Dermis blood vessel endothelial cell (primary cell): ENCODE measurements around the gene TP53BP1. TPM values are rescaled to one million over a fixed set of nuclear protein-coding genes. Genes with fewer than 3 reads are reported as not detected.
A peak's percentile ranks its signal among the peaks of the same experiment; 100 is the strongest.
"Not testable (repeated sequence)": the region's sequence is repeated elsewhere in the genome, so short reads cannot be mapped to it uniquely, and the experiment has no call there.

Experiments used
- DNase-seq: peaks from one replicate; pipeline ENCODE4 v3.0.0; 2010
- total RNA-seq: library from RNA; depleted of rRNA; stranded (reverse); fragments of >200 nt; gene quantifications from 2 replicates; pipeline ENCODE4 v1.2.3, GENCODE V29; 2014

The TP53BP1 gene
- total RNA-seq, 1 donor from 2014 or later, result 62.6 TPM

- no peak for DNase-seq
Measured at GRCh38 chr15:43410572-43411214, 82.3 kb downstream of the TP53BP1 start.

- DNase-seq, result no peak
Measured at GRCh38 chr15:43408789-43409188, 84.2 kb downstream of the TP53BP1 start.

GRCh38 chr15:43406808-43407207, 86.1 kb downstream of the TP53BP1 start:
- DNase-seq, result no peak

- DNase-seq, result no peak
Measured at GRCh38 chr15:43406189-43406588, 86.8 kb downstream of the TP53BP1 start.

- DNase-seq, result no peak
Measured at GRCh38 chr15:43404130-43404529, 88.8 kb downstream of the TP53BP1 start.

GRCh38 chr15:43403616-43404015, 89.3 kb downstream of the TP53BP1 start:
- no peak for DNase-seq

GRCh38 chr15:43402255-43402654, 90.7 kb downstream of the TP53BP1 start:
- no peak for DNase-seq

GRCh38 chr15:43393592-43393991, 99.4 kb downstream of the TP53BP1 start:
- DNase-seq, result not testable (repeated sequence)

GRCh38 chr15:43390723-43391122, 102.2 kb downstream of the TP53BP1 start:
- no peak for DNase-seq

- no peak for DNase-seq
Measured at GRCh38 chr15:43383070-43383469, 109.9 kb downstream of the TP53BP1 start.

GRCh38 chr15:43382310-43382709, 110.6 kb downstream of the TP53BP1 start:
- no peak for DNase-seq

GRCh38 chr15:43378601-43379000, 114.4 kb downstream of the TP53BP1 start:
- no peak for DNase-seq

GRCh38 chr15:43376017-43376705, 116.8 kb downstream of the TP53BP1 start:
- DNase-seq, result peak; percentile 62

- DNase-seq, result peak; percentile 81
Measured at GRCh38 chr15:43370975-43371974, 121.7 kb downstream of the TP53BP1 start, which contains the start of the genes TUBGCP4 and ZSCAN29. TUBGCP4 (plus strand) TSS chr15:43371101; CDS start chr15:43371355, 254 bp downstream. ZSCAN29 (minus strand) TSS chr15:43371043; CDS start chr15:43369913, 1,130 bp downstream.

- peak; percentile 41 for DNase-seq
Measured at GRCh38 chr15:43370310-43370974, 122.5 kb downstream of the TP53BP1 start.

- no peak for DNase-seq
Measured at GRCh38 chr15:43361313-43361903, 131.5 kb downstream of the TP53BP1 start.

GRCh38 chr15:43360821-43361220, 132.1 kb downstream of the TP53BP1 start:
- no peak for DNase-seq
